SK-MEL-5 (cell line): ENCODE results near the gene SMC1B. TPM values are rescaled to one million over a fixed set of nuclear protein-coding genes. Genes with fewer than 3 reads are reported as not detected.
"Not testable (repeated sequence)": the region's sequence is repeated elsewhere in the genome, so short reads cannot be mapped to it uniquely, and the experiment has no call there.

Source experiments
- DNase-seq: peaks from one replicate; pipeline ENCODE4 v3.0.0-alpha.2; 2016; ENCODE audit warnings: low read depth, low spot score
- in situ Hi-C: cut with HindIII; loops from 2 replicates; pipeline ENCODE4 v1.10.0; 2016; ENCODE audit warnings: low sequenced_read_pairs, high pct_unique_total_duplicates, low pct_unique_long_range_greater_than_20kb
- total RNA-seq: library from RNA; depleted of rRNA; stranded (reverse); fragments of >200 nt; shearing (Covaris generic); gene quantifications from 2 replicates; pipeline ENCODE4 v1.2.3, GENCODE V29; 2014

The SMC1B gene
- total RNA-seq, 1 experiment from 2014 or later: 0.16 TPM

DNA sequence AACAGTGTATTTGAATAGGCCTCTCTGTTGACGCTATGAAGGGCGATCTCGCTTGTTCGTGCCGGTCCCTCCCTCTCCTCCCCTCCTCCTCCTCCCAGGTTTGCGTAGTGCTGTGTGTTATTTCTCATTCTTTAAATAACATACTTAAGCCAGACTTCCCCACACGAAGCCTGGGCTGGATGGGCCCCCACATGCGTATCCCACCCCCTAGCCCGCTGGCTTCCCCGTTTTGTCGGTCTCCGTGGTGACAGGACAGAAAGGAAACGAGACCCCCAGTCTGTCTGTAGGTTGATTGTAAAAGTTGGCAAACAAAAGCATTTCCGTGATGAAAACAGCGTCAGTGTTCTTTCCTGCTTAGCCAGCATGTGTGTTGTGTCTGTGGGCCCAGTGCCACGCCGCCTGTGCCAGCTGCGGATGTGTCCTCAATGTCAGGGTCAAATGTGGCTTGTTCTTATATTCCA is 76.4 kb downstream of the SMC1B start:
- in situ Hi-C loops: no loop called here
- no peak for DNase-seq

DNA sequence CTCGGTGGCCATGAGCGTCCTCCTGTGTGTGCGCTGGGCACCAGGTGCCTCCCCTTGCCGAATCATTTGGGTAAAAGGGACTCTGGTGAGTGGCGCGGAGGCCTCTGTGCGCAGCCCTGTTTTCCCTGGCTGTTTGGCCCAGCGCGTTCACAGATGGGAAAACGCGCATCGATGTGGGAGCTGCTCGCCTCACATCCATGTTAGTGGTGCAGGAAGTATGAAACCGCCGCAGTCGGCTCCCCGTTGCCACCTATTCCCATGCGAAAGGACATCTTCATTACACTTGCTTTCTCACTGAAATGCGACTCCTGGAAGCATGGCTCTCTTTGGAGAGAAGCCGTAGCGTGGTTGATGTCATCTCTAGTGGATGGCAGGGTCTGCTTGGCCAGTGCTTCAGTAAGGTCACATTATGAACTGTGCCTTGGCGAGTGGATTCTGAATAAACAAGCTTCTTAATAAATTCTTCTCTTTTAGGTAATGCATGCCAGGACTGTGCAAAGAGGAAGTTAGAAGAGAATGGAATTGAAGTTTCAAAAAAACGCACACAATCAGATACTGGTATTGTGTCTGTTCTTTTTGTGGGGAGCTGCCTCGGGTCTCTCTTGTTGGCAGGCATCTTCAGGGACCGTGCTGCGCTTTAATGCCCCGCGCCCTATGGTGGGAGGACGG is 77.4 kb downstream of the SMC1B start:
- no peak for DNase-seq
- in situ Hi-C loops: no loop called here

DNA sequence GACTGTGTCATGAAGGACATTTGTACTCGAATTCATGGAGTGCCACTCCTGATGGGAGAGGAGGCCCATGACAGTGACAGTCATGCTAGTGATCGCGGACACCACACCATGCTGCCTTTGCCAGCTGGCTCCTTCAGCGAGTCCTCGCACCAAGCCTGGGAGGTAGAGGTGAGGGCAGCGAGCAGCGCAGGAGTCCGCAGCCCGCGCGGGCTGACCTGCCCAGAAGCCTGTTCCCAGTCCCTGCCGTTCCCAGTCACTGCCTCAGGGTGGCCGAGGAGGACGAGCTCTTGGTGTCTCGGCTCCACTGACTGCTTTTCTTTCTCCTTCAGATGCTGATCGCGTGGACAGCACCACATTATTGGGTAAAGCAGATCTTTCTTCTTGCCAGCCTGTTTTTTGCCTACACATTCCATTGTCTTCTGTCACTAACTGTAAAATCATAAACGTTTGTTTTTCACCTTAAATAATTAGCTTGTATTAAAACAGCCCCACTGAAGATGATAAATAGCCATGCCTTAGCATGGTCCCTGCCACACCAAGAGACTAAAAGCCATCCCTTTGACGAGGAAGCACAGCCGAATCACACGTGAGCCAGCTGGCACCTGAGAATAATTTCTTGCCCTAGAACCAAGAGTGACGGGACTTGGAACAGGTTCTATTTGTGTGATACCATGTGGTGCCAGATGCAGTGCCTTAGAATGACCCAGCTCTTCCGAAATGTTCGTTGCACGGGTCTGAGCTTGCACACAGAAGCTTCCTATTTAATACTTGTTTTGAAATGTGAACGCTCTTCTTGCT is 78.2 kb downstream of the SMC1B start:
- no peak for DNase-seq
- in situ Hi-C loops: no loop called here

DNA sequence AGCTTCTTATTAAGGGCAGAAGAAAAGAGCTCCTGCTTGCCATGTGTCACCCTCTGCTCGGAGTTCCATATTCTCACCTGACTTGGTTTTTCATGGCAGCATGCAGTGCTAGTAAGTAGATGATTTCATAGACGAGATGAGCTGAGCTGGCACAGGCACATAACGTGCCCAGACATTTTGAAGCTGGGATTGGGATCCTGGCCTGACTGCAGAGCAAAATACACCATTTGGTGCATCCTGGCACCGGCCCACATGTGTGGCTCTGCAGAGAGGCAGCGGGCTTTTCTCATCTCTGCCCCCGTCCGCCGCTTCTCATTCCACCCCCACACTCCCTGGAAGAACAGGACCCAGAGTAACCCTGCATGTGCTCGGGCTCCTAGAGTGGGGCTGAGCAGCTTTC is 78.9 kb downstream of the SMC1B start:
- in situ Hi-C loops: no loop called here
- no peak for DNase-seq

DNA sequence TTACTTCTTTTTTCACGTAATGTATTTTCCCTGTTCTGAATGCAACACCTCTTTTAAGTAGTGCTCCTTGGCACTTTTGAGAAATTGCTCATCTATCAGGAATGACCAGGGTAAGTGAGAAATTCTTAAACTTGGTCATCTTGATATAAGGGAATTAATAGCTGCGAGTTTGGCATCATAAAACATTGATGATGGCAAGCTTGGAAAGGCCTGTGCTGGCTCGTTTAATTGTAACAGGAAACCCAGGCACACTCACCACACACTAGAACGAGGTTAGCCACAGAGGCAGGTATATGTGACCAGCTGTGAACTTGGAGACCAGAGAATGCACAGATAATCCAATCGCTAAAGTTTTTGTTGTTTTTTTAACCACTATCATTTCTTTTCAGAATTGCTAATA is 79.3 kb downstream of the SMC1B start:
- in situ Hi-C loops: no loop called here
- DNase-seq: no peak

DNA sequence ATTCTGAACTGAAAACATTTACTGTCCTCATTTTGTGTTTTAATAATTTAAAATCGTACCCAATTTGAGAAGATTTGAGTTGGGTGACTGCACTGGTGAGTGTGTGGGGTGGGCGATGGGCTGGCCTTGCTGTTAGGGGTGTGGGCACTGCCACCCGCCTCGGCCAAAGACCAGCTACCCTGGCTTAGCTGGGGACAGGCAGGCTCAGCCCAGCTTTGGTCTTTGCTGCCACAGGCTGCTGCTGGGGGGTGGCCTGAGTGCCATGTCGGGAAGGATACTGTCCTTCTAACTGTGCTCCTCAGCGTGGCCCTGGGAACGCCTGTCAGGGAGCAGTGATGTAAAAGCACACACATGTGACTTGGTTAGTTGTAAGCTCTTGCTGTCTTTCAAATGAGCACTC is 81.4 kb downstream of the SMC1B start:
- DNase-seq: no peak
- in situ Hi-C loops: no loop called here

DNA sequence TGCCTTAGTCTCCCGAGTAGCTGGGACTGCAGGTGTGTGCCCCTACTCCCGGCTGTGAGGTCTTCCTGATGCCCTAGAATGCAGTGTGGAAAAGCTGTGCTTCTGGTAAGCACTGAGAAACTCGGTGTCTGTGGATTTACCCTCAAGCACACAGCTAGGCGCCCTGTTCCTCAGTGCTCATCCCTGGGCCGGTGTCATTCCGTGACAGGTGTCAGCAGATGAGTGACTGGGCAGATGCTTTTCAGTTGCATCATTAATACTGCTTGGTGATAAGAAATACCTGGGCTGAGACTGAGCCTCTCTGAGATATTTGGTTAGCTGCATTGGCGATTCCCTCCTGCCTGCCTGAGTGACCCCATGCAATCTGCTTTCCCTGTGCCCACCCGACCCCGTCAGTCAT is 81.9 kb downstream of the SMC1B start:
- no peak for DNase-seq
- in situ Hi-C loops: no loop called here

DNA sequence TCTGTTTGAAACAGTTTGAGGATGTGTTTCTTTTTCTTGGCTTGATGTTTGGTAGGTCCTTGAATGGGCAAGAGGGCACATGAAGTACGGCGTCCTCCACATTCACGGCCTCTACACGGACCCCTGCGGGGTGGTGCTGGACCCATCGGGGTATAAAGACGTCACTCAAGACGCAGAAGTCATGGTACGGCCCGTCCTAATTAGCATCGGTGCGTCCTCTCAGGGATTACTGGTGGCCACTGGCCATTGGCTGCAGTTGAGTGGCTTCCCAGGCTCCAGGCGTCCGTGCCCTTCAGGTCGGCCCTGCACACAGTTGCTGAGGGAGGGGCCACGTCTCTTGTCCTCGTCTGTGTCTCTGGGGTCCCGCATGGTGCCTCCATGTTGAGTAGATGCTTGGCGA is 82.9 kb downstream of the SMC1B start:
- DNase-seq: no peak
- in situ Hi-C loops: no loop called here

DNA sequence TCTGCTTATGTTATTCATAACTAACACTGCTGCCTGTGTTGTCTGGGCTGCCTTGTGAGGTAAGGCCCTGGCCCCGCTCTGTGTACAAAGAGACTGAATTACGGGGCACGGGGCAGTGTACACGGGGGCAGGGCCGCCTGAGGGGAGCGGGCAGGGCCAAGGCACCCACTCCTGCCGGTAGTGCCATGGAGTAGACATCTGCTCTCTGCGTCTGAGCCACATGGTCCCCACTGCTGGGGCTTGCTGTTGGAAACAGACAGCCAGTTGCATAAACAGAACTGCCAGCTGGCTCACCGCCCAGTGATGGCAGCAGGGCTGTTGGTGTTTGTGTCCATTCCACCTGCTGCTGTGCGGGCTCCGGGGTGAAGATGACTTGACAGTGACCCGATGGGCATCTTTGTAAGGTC is 83.9 kb downstream of the SMC1B start:
- in situ Hi-C loops: no loop called here
- DNase-seq: peak; percentile 94

DNA sequence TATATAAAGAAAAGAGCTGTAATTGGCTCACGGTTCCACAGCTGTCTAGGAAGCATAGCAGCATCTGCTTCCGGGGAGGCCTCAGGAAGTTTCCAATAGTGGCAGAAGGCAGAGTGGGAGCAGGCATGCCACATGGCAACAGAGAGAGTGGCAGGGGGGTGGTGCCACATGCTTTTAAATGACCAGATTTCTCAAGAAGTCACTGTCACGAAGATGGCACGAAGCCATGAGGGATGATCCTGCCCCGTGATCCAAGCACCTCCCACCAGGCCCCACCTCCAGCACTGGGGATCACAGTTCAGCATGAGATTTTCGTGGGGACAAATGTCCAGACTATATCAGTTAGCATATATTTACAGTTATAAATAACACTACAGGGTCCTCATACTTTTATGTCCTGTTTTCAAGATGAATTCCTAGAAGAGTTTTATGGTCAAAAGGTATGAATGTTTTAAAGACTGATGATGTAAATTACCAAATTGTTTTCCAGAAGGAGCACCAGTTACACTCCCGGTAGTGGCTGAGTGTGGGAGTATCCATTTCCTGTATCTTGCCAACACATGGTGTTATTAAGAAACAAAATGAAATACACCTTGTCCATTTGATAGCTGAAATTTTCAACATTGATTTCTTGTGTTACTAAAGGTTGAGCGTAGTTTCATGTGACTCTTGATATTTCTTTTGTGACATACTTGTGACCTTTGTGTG is 84.4 kb downstream of the SMC1B start:
- in situ Hi-C loops: no loop called here
- DNase-seq: peak; percentile 70

DNA sequence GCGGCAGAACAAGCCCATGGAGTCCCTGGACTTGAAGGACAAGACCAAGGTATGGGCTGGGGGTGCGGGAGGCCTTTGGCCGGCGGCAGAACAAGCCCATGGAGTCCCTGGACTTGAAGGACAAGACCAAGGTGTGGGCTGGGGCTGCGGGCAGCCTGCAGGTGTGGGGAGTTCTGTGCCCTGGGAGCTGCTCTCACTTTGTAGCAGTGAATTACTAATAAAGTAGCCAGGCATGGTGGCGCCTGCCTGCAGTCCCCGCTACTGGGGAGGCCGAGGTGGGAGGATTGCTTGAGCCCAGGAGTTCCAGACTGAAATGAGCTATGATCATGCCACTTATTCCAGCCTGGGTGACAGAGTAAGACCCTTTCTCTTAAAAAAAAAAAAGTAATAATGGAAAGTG is 85.1 kb downstream of the SMC1B start:
- in situ Hi-C loops: not testable (repeated sequence)

DNA sequence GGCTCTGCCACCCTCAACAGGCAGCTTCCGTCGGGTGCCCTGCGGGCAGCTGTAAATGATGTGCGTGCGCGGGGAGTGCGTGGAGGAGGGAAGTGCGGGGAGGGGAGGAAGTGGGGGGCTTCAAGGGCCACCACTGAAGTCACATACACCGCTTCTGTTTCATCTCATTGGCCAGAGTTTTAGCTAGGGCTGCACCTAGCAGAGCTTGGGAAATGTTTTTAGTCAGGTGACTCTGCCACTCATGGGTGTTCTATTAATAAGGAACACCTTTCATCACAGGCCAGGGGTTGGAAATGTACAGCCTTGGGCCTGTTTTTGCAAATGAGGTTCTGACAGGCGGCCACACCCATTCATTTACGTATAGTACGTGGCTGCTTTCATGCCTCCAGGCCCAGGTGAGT is 89.1 kb downstream of the SMC1B start:
- in situ Hi-C loops: no loop called here
- DNase-seq: no peak

More for the DNA sequence above, 85.1 kb downstream of the SMC1B start:
- not testable (repeated sequence) for DNase-seq

DNA sequence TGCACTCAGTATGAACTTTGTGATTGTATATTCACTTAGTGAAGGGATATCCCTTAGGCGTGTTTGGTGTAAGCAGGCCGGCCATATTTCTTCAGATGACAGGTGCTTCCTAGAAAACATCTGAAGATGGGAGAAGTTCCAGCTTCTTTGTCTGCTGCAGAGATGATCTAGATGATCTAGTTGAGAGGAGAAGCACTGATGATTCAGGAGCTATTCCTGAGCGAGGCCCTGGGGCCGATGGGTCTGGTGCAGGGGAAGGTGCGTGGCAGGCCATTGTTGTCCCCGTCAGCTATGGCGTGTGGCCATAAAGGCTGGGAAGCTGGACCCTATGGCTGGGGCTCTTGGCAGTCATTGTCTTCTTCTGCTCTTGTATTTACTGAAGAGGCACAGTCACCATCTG is 89.7 kb downstream of the SMC1B start:
- in situ Hi-C loops: no loop called here
- DNase-seq: no peak

DNA sequence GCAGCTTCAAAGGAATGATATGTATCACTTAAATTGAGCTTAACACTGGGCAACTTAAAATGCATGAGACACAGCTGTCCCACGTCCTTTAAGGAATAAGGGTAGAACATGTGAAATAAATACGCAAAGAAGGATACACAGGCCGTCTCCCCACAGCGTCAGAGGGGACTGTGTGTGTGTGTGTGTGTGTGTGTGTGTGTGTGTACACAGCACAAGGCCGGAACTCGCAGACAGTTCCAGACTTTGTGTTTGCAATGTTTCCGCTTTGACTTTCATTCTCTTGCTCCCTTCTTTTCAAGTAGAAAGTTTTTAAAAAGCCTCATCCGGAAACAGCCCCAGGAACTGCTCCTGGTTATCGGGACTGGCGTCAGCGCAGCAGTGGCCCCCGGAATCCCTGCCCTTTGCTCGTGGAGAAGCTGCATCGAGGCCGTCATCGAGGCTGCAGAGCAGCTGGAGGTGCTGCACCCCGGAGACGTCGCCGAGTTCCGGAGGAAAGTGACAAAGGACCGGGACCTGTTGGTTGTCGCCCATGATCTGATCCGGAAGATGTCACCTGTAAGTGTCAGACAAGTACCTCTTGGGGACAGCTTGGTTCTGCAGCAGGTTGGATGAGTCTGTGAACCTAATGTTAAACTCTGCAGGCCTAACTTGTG is 90.4 kb downstream of the SMC1B start:
- in situ Hi-C loops: no loop called here
- DNase-seq: no peak

DNA sequence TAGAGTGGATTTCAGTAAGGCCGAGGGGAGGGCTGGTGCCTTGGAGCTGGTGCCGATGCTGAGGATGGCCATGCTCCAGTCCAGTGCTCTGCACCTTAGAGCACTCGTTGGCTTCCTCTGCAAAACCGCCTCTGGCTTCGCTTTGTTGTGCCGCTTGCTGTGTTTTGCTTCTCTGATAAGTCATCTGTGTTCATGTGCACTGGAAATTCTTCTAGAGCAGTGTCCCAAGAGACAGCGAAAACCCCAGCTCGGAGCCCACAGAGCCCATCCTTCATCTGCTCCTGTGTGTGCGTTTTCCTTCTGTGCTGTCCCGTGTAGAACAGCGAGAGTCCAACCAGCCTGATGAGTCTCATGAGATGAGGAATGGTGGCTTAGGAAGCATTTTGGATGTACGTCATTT is 91.6 kb downstream of the SMC1B start:
- in situ Hi-C loops: no loop called here
- DNase-seq: no peak

DNA sequence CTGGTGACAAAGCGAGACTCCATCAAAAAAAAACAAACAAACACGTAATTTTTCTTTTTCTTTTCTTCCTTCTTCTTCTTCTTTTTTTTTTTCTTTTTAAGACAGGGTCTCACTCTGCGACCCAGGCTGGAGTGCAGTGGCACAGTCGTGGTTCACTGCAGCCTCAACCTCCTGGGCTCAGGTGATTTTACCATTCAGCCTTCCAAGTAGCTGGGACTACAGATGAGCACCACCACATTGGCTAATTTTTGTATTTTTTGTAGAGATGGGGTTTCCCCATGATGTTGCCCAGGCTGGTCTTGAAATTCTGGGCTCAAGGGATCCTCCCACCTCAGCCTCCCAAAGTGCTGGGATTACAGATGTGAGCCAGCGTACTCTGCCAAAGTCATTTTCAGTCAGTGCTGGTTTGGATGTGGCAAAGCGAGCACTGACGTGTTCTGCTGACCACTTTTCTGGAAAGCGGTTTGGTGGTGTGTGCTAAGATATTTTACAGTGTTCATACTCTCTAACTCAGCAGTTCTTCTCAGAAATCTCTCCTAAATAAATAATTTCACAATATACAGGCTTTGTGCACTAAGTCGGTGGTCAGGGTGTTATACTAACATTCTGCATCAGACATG is 92.9 kb downstream of the SMC1B start:
- in situ Hi-C loops: no loop called here
- no peak for DNase-seq

DNA sequence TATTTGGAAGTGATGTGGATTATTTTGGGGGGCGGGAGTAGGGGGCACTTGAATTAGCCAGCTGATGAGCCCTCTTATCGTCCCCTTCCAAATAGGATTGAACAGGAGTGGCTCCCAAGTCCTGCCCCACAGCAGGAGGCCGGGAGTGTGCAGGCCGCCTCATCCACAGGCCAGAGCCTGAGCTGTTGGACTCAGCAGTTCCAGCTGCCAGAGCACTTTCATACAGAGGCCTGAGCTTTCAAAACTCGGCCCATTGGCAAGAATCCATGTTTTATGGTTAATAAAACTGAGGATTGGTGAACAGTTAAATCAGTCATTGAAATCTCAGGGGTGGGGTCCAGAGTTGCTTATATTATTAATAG is 94.1 kb downstream of the SMC1B start:
- DNase-seq: no peak
- in situ Hi-C loops: no loop called here
